Tibial nerve (tissue), 4 donors: Measurements from ENCODE around the gene NFAT5. TPM values are rescaled to one million over a fixed set of nuclear protein-coding genes. Genes with fewer than 3 reads are reported as not detected.

Source experiments
- DNase-seq, 2 donors: peaks; one replicate each; pipeline ENCODE4 v3.0.0-alpha.2; 2019; ENCODE audit warnings: low spot score in 2 of 2
- H3K27ac ChIP-seq, 4 donors: fragments of 200-600 bp; sonication (generic) in 3 of 4; one replicate each; pipeline ENCODE4 v1.5.1; 2017 to 2019; ENCODE audit warnings: mild to moderate bottlenecking in 1 of 4
- H3K27me3 ChIP-seq, 2 donors: fragments of 200-600 bp; sonication (generic) in 1 of 2; one replicate each; pipeline versions ENCODE4 v1.5.1 to v1.6.0; 2017 to 2019
- H3K36me3 ChIP-seq, 3 donors: fragments of 200-600 bp; sonication (generic); one replicate each; pipeline ENCODE4 v1.5.1; 2018 to 2019
- H3K4me1 ChIP-seq, 4 donors: fragments of 200-600 bp; sonication (generic) in 3 of 4; one replicate each; pipeline ENCODE4 v1.5.1; 2017 to 2019
- H3K4me3 ChIP-seq, 4 donors: fragments of 200-600 bp; sonication (generic) in 3 of 4; one replicate each; pipeline ENCODE4 v1.5.1; 2017 to 2019; ENCODE audit warnings: mild to moderate bottlenecking in 1 of 4, moderate library complexity in 1 of 4
- H3K9me3 ChIP-seq, 4 donors: fragments of 200-600 bp; sonication (generic) in 3 of 4; one replicate each; pipeline ENCODE4 v1.5.1; 2017 to 2019
- CTCF ChIP-seq, 5 experiments: fragments of 200-600 bp in 3 of 5; fragments of 450-650 bp in 2 of 5; sonication (generic) in 3 of 5; IDR thresholded peaks; one replicate each; pipeline ENCODE4 v1.5.1; 2016 to 2019; ENCODE audit warnings: antibody characterized with exemption in 5 of 5, mild to moderate bottlenecking in 3 of 5, moderate library complexity in 2 of 5
- EP300 ChIP-seq, 2 donors: sonication (generic); formaldehyde crosslinking; IDR thresholded peaks; one replicate each; pipeline ENCODE4 v1.6.1; 2017; ENCODE audit warnings: antibody characterized with exemption in 2 of 2, mild to moderate bottlenecking in 1 of 2
- POLR2A ChIP-seq, 2 donors: fragments of 450-650 bp; IDR thresholded peaks; one replicate each; pipeline ENCODE4 v1.6.1; 2017; ENCODE audit warnings: antibody characterized with exemption in 2 of 2, mild to moderate bottlenecking in 2 of 2, moderate library complexity in 2 of 2
- WGBS, 2 donors: methylation state at CpG; one replicate each; pipeline ENCODE4 v1.1.5; 2018; 5-methylcytosine and 5-hydroxymethylcytosine counted together
- total RNA-seq, 4 donors: library from RNA; depleted of rRNA; stranded (reverse); fragments of >200 nt; gene quantifications; one replicate each; pipeline ENCODE4 v1.1.0, GENCODE V29; 2016

The NFAT5 gene
- total RNA-seq, 4 donors from 2014 or later, result 53.2 to 61.4 (median 57.5) TPM

- 26 to 35% methylated on average over 1 of the region's 1 CpG for WGBS, 2 donors
- peaks cover 0 to 21% (median 0%) of the 10 kb centered on the region in 3 donors for H3K36me3 ChIP-seq
- TF ChIP-seq CTCF (IDR thresholded peaks at IDR 0.05) (no peak), POLR2A (IDR thresholded peaks at IDR 0.05) (no peak), EP300 (IDR thresholded peaks at IDR 0.05) (no peak)
- peaks cover 0 to 8% (median 0%) of the 10 kb centered on the region in 4 donors for H3K4me1 ChIP-seq
- no peak overlapping the region for H3K4me3 ChIP-seq
- no peaks in the 10 kb centered on the region for H3K27me3 ChIP-seq
- H3K9me3 ChIP-seq, result no peaks in the 10 kb centered on the region
- H3K27ac ChIP-seq, result no peak overlapping the region
- no peak for DNase-seq
Observed at GRCh38 chr16:69644790-69645189, 79.0 kb downstream of the NFAT5 start.

- no peak for TF ChIP-seq CTCF (IDR thresholded peaks at IDR 0.05)
- no peak for TF ChIP-seq POLR2A (IDR thresholded peaks at IDR 0.05)
- TF ChIP-seq EP300 (IDR thresholded peaks at IDR 0.05), result no peak
- 95 to 99% methylated on average over 5 of the region's 5 CpGs for WGBS, 2 donors
- H3K36me3 ChIP-seq, result peaks cover 0 to 21% (median 0%) of the 10 kb centered on the region in 3 donors
Observed at GRCh38 chr16:69647020-69647419, 81.3 kb downstream of the NFAT5 start.

GRCh38 chr16:69651217-69651616 lies 85.5 kb downstream of the NFAT5 start:
- DNase-seq, result no peak
- H3K36me3 ChIP-seq, result peaks cover 0 to 53% (median 0%) of the 10 kb centered on the region in 3 donors

More at GRCh38 chr16:69647020-69647419, 81.3 kb downstream of the NFAT5 start:
- H3K27ac ChIP-seq, result no peak overlapping the region
- H3K9me3 ChIP-seq, result no peaks in the 10 kb centered on the region
- no peak for DNase-seq
- H3K4me1 ChIP-seq, result peaks cover 0 to 8% (median 0%) of the 10 kb centered on the region in 4 donors
- no peak overlapping the region for H3K4me3 ChIP-seq
- H3K27me3 ChIP-seq, result no peaks in the 10 kb centered on the region

GRCh38 chr16:69654280-69654931 lies 88.6 kb downstream of the NFAT5 start:
- Histone ChIP-seq H3K36me3 (peaks cover 0 to 64% (median 0%) of the 10 kb centered on the region in 3 donors), H3K4me3 (no peak overlapping the region), H3K27ac (no peak overlapping the region), H3K27me3 (no peaks in the 10 kb centered on the region), H3K9me3 (no peaks in the 10 kb centered on the region), H3K4me1 (no peaks in the 10 kb centered on the region)
- DNase-seq, result no peak
- WGBS, 2 donors, result 85 to 87% methylated on average over 3 of the region's 3 CpGs
- TF ChIP-seq EP300 (IDR thresholded peaks at IDR 0.05), result no peak
- no peak for TF ChIP-seq CTCF (IDR thresholded peaks at IDR 0.05)
- TF ChIP-seq POLR2A (IDR thresholded peaks at IDR 0.05), result no peak

More at GRCh38 chr16:69651217-69651616, 85.5 kb downstream of the NFAT5 start:
- TF ChIP-seq EP300 (IDR thresholded peaks at IDR 0.05) (no peak), CTCF (IDR thresholded peaks at IDR 0.05) (no peak), POLR2A (IDR thresholded peaks at IDR 0.05) (no peak)
- Histone ChIP-seq H3K4me3 (no peak overlapping the region), H3K9me3 (no peaks in the 10 kb centered on the region), H3K4me1 (no peaks in the 10 kb centered on the region), H3K27ac (no peak overlapping the region), H3K27me3 (no peaks in the 10 kb centered on the region)
- WGBS, 2 donors, result 93 to 97% methylated on average over 2 of the region's 2 CpGs

GRCh38 chr16:69660166-69660565 lies 94.4 kb downstream of the NFAT5 start:
- H3K36me3 ChIP-seq, result peaks cover 0 to 90% (median 0%) of the 10 kb centered on the region in 3 donors
- H3K9me3 ChIP-seq, result no peaks in the 10 kb centered on the region
- H3K27me3 ChIP-seq, result no peaks in the 10 kb centered on the region
- 95 to 97% methylated on average over 4 of the region's 4 CpGs for WGBS, 2 donors
- no peak overlapping the region for H3K27ac ChIP-seq
- H3K4me3 ChIP-seq, result no peak overlapping the region
- no peaks in the 10 kb centered on the region for H3K4me1 ChIP-seq
- TF ChIP-seq POLR2A (IDR thresholded peaks at IDR 0.05), result no peak
- no peak for TF ChIP-seq CTCF (IDR thresholded peaks at IDR 0.05)
- no peak for TF ChIP-seq EP300 (IDR thresholded peaks at IDR 0.05)
- DNase-seq, result no peak
